ENCODE measurements around the gene EVA1C. TPM values are rescaled to one million over a fixed set of nuclear protein-coding genes. Genes with fewer than 3 reads are reported as not detected.

EVA1C gene
- polyA plus RNA-seq, 1 of the 3 experiments (the other 2 are of a cell fraction), result 10.1 TPM

DNA sequence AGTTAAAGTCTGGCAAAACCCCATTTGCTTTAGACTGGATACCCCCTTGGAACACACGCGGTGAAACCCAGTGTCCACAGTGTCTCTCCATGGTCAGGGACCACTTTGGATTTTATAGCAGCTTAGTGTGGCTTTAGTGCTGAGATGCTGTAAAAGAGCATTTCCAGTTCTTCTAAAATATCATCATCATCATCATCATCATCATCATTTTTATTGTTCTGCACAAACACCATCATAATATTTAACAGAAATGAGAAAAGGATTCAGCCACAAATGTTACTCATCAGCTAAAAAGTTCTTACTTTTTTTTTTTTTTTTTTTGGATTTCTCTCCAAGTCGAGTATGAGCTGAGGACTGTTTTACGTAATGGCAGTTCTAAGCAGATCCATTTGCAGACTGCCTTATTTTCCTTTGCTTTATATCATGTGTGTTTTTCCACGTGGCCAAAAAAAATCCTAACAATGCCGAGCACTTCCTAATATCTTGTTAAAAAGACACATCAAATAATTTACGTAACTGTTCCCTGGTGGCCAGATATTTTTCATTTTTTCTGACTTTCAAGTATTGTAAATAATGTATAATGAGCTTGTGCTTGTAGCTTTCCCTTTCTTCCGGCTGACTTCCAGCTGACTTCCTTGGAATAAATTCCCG lies 62.8 kb downstream of the EVA1C start (continued):
- TF ChIP-seq JUND (IDR thresholded peaks at IDR 0.05) (no peak), EP300 (IDR thresholded peaks at IDR 0.05; ENCODE audit: borderline replicate concordance in 1 of 2, low read depth in 1 of 2, low read length in 1 of 2) (0 out of 4 replicates have a peak, but pooled peaks of 1 of the 2 experiments have one; percentile 4)

- H2AFZ ChIP-seq (ENCODE audit: low read depth), result no peak overlapping the region
- H3K9ac ChIP-seq, result no peak overlapping the region
- H3K36me3 ChIP-seq (replicated peaks in 1 of 2; ENCODE audit: control insufficient read depth in 1 of 2, insufficient read depth in 2 of 2, low read length in 1 of 2), result no peaks in the 10 kb centered on the region
- no peaks in the 10 kb centered on the region for H3K9me2 ChIP-seq
- H3K9me3 ChIP-seq, result no peaks in the 10 kb centered on the region
- CTCF ChIA-PET, result no interaction called here
- no peak for TF ChIP-seq NFIC (IDR thresholded peaks at IDR 0.05; ENCODE audit: borderline replicate concordance)
- TF ChIP-seq MAX (IDR thresholded peaks at IDR 0.05; ENCODE audit: low read depth), result no peak
- TF ChIP-seq, protein P1, sequence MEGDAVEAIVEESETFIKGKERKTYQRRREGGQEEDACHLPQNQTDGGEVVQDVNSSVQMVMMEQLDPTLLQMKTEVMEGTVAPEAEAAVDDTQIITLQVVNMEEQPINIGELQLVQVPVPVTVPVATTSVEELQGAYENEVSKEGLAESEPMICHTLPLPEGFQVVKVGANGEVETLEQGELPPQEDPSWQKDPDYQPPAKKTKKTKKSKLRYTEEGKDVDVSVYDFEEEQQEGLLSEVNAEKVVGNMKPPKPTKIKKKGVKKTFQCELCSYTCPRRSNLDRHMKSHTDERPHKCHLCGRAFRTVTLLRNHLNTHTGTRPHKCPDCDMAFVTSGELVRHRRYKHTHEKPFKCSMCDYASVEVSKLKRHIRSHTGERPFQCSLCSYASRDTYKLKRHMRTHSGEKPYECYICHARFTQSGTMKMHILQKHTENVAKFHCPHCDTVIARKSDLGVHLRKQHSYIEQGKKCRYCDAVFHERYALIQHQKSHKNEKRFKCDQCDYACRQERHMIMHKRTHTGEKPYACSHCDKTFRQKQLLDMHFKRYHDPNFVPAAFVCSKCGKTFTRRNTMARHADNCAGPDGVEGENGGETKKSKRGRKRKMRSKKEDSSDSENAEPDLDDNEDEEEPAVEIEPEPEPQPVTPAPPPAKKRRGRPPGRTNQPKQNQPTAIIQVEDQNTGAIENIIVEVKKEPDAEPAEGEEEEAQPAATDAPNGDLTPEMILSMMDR (IDR thresholded peaks at IDR 0.05), result no peak
- TF ChIP-seq FOXJ3 (CRISPR knock-in tag; IDR thresholded peaks at IDR 0.05), result no peak
- TF ChIP-seq NRF1 (IDR thresholded peaks at IDR 0.05; ENCODE audit: low read depth, low read length), result no peak
- no peak for TF ChIP-seq JUND (IDR thresholded peaks at IDR 0.05)
- no peak for TF ChIP-seq FOSL2 (IDR thresholded peaks at IDR 0.05; ENCODE audit: borderline replicate concordance, low read depth)
- TF ChIP-seq, protein P2, sequence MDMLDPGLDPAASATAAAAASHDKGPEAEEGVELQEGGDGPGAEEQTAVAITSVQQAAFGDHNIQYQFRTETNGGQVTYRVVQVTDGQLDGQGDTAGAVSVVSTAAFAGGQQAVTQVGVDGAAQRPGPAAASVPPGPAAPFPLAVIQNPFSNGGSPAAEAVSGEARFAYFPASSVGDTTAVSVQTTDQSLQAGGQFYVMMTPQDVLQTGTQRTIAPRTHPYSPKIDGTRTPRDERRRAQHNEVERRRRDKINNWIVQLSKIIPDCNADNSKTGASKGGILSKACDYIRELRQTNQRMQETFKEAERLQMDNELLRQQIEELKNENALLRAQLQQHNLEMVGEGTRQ (IDR thresholded peaks at IDR 0.05; ENCODE audit: borderline replicate concordance, low read depth, low read length), result no peak
- TF ChIP-seq RFX5 (IDR thresholded peaks at IDR 0.05; ENCODE audit: low read length), result no peak
- no peak for TF ChIP-seq EZH2phosphoT487 (IDR thresholded peaks at IDR 0.05; ENCODE audit: borderline replicate concordance, low read depth)
- no peak for TF ChIP-seq GABPA (IDR thresholded peaks at IDR 0.05; ENCODE audit: low read depth)
- no peak for TF ChIP-seq YY1 (IDR thresholded peaks at IDR 0.05; ENCODE audit: low read depth)
- TF ChIP-seq TCF12 (IDR thresholded peaks at IDR 0.05), result no peak
- TF ChIP-seq TEAD4 (IDR thresholded peaks at IDR 0.05; ENCODE audit: borderline replicate concordance, insufficient read depth), result no peak
- no peaks in the 10 kb centered on the region for H4K20me1 ChIP-seq (ENCODE audit: insufficient read depth)
- no peak overlapping the region for H3K27ac ChIP-seq (ENCODE audit: low read depth in 2 of 2, low read length in 1 of 2)
- H3K4me1 ChIP-seq (ENCODE audit: control insufficient read depth in 1 of 2, insufficient read depth in 2 of 2, low read depth in 1 of 2, low read length in 1 of 2), result peaks cover 10 to 12% of the 10 kb centered on the region in 2 experiments; a peak in 1 of 4 replicates
- no peak overlapping the region for H3K4me2 ChIP-seq
- peaks cover 14% of the 10 kb centered on the region for H3F3A ChIP-seq (replicated peaks; ENCODE audit: insufficient read depth)
- H3K4me3 ChIP-seq (ENCODE audit: low read depth in 2 of 2, low read length in 1 of 2), result no peak overlapping the region
- no peaks in the 10 kb centered on the region for H3K27me3 ChIP-seq (ENCODE audit: insufficient read depth)
- DNase-seq, result no peak
- H3K79me2 ChIP-seq (ENCODE audit: insufficient read depth), result peaks cover 7% of the 10 kb centered on the region
- POLR2A ChIA-PET, result no interaction called here
- 92% methylated on average over 9 of the region's 13 CpGs for WGBS (ENCODE audit: low lambda C conversion rate)
Observed at GRCh38 chr21:32476661-32477423, 64.3 kb downstream of the EVA1C start.
